Pancreas (tissue), 10 donors: Measurements from ENCODE around the gene SMYD3. TPM values are rescaled to one million over a fixed set of nuclear protein-coding genes. Genes with fewer than 3 reads are reported as not detected.

Experiments used
- ATAC-seq, 4 donors: fragments of 200-7000 bp; cut with Tn5 transposase; one replicate each; pipeline versions ENCODE4 v1.8.0 to v1.9.1; 2020; ENCODE audit warnings: mild to moderate bottlenecking in 4 of 4, moderate library complexity in 4 of 4
- DNase-seq, 6 donors: peaks; one replicate each; pipeline ENCODE4 v3.0.0-alpha.2; 2020
- FAIRE-seq: peaks from 2 replicates; lab custom pipeline; 2012; peaks lifted over from hg19 to GRCh38; lab: Jason Lieb, UNC
- H3K27ac ChIP-seq, 4 donors: fragments of 200-600 bp; sonication (generic); 1 replicate in 3 of 4; 2 replicates in 1 of 4; pipeline versions ENCODE4 v1.5.0 to v1.8.0; 2020
- H3K27me3 ChIP-seq, 4 donors: fragments of 200-600 bp; one replicate each; pipeline ENCODE4 v1.8.0; 2021
- H3K36me3 ChIP-seq, 3 donors: fragments of 200-600 bp; sonication (generic) in 1 of 3; one replicate each; pipeline versions ENCODE4 v1.5.0 to v1.8.0; 2020 to 2021
- H3K4me1 ChIP-seq, 3 donors: fragments of 200-600 bp; one replicate each; pipeline ENCODE4 v1.8.0; 2021
- H3K4me3 ChIP-seq, 4 donors: fragments of 200-600 bp; sonication (generic) in 2 of 4; one replicate each; pipeline versions ENCODE4 v1.5.0 to v1.8.0; 2020 to 2021
- H3K9me3 ChIP-seq, 4 donors: fragments of 200-600 bp; one replicate each; pipeline ENCODE4 v1.8.0; 2021
- whole genome bisulfite sequencing, 2 donors: extraction: QIAGEN DNeasy Blood & Tissue Kit; methylation state at CpG; one replicate each; pipeline ENCODE4 v1.1.7; 2013; 5-methylcytosine and 5-hydroxymethylcytosine counted together
- intact Hi-C, 3 donors: fragments of 100-400 bp; cut with DNase I; formaldehyde crosslinking; loops; one replicate each; pipeline versions ENCODE4 v1.11.1 to v1.14.2; 2022
- polyA plus RNA-seq, 2 donors: library from polyadenylated mRNA; stranded (reverse); fragments of 200-250 nt; gene quantifications; one replicate each; pipeline ENCODE4 v1.2.3, GENCODE V29; 2013
- total RNA-seq, 6 donors: library from RNA; stranded (reverse); fragmentation: NEBNext Ultra II Directional in 4 of 6; extraction: Animal tissue kit (Norgen Biotek cat#: 25700) in 4 of 6; gene quantifications; one replicate each; pipeline versions ENCODE4 v1.2.1 to v1.2.4, GENCODE V29; 2021 to 2023
- TF ChIP-seq, protein P1 (sequence below), 4 donors: fragments of 200-600 bp; sonication (generic) in 3 of 4; IDR thresholded peaks; one replicate each; pipeline versions ENCODE4 v1.5.0 to v1.8.0; 2021; ENCODE audit warnings: antibody characterized with exemption in 4 of 4
- donor health status: healthy with polysubstance abuse.
- donor health status: DM: no; HTN: no; CAD: no; lungs with moderate emphysema.
- donor health status: DM: no; HTN: no; CAD: no.
- donor health status: control.
- donor health status: control.
- donor health status: Bipolar disorder and iron deficiency.
- donor health status: DM: yes; HTN: yes; CAD: no.
- donor health status: DM: no; HTN: no; CAD: no.
- donor health status: DM: no; HTN: no; CAD: no.
- donor health status: DM: yes; HTN: yes; CAD: no.

The SMYD3 gene
- total and polyA plus RNA-seq, 8 donors: 4.6 to 10.5 (median 6.7) TPM

DNA sequence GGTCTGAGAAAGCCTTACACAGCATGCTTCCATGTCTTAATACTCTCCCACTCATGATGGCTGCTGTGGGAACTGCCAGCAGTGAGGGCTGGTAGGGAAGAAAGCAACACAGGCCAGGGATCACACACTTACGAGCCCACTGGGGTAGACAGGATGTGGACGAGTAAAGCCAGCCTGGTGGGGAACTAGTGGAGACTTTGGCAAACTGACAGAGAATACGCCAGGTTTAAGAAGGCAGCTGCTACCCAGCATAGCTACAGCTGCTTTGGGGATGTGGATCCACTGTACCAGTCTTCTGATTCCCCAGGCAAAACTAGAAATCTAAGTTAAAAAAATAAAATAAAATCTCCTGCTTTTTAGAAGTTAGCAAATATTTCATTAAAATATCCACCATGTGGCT, 664.0 kb downstream of the SMYD3 start:
- DNase-seq: no peak
- no peak for FAIRE-seq
- H3K4me3 ChIP-seq: no peak overlapping the region
- no peaks in the 10 kb centered on the region for H3K4me1 ChIP-seq
- no peaks in the 10 kb centered on the region for H3K27me3 ChIP-seq
- H3K36me3 ChIP-seq: no peaks in the 10 kb centered on the region
- no peak overlapping the region for H3K27ac ChIP-seq
- ATAC-seq: no peak
- 63 to 79% methylated on average over 3 of the region's 3 CpGs for WGBS, 2 donors
- no peaks in the 10 kb centered on the region for H3K9me3 ChIP-seq
- TF ChIP-seq, protein P1, sequence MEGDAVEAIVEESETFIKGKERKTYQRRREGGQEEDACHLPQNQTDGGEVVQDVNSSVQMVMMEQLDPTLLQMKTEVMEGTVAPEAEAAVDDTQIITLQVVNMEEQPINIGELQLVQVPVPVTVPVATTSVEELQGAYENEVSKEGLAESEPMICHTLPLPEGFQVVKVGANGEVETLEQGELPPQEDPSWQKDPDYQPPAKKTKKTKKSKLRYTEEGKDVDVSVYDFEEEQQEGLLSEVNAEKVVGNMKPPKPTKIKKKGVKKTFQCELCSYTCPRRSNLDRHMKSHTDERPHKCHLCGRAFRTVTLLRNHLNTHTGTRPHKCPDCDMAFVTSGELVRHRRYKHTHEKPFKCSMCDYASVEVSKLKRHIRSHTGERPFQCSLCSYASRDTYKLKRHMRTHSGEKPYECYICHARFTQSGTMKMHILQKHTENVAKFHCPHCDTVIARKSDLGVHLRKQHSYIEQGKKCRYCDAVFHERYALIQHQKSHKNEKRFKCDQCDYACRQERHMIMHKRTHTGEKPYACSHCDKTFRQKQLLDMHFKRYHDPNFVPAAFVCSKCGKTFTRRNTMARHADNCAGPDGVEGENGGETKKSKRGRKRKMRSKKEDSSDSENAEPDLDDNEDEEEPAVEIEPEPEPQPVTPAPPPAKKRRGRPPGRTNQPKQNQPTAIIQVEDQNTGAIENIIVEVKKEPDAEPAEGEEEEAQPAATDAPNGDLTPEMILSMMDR (IDR thresholded peaks at IDR 0.05): no peak
- intact Hi-C loops: no loop called here

DNA sequence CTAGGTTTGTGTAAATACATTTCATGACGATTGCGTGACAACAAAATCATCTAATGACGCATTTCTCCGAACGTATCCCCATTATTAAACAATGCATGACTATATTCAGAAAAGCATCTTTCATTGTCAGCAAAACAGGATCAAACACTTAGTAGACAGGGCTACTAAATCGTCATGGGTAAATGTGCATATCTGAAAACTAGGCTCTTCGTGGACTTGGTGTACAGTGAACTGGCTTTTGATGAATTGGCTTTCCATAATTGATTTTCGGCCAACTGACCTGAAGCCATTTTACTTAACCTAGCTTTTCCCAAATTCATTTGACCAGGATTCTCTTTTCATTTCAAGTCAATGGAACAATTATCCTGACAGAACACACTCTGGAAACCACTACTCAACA, 665.0 kb downstream of the SMYD3 start:
- TF ChIP-seq, protein P1 (IDR thresholded peaks at IDR 0.05): no peak
- H3K36me3 ChIP-seq: no peaks in the 10 kb centered on the region
- H3K4me3 ChIP-seq: no peak overlapping the region
- FAIRE-seq (no peak), ATAC-seq (no peak), DNase-seq (no peak)
- H3K9me3 ChIP-seq: no peaks in the 10 kb centered on the region
- H3K4me1 ChIP-seq: no peaks in the 10 kb centered on the region
- H3K27ac ChIP-seq: no peak overlapping the region
- no peaks in the 10 kb centered on the region for H3K27me3 ChIP-seq
- 82 to 86% methylated on average over 8 of the region's 8 CpGs for WGBS, 2 donors
- intact Hi-C loops: no loop called here

DNA sequence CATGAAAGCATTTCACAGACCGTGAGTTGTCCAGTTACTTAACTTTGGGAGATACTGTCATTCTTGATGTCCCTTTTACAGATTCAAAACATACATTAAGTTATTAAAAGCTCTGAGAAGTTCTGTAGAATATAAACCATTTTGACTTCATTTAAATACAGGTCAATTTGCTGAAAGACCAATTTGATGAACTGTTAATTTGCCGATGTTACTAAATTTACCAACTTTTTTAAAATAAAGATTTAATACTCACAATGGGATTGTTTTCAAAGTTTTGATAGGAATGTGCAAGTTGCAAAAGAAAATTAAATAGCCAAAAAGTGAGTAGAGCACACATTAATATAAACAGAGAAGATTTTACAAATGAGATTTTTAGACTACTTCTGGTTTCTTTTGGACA, 666.1 kb downstream of the SMYD3 start:
- Histone ChIP-seq H3K4me3 (no peak overlapping the region), H3K27me3 (no peaks in the 10 kb centered on the region), H3K4me1 (no peaks in the 10 kb centered on the region), H3K27ac (no peak overlapping the region), H3K9me3 (no peaks in the 10 kb centered on the region), H3K36me3 (no peaks in the 10 kb centered on the region)
- TF ChIP-seq, protein P1 (IDR thresholded peaks at IDR 0.05): no peak
- FAIRE-seq (no peak), ATAC-seq (no peak), DNase-seq (no peak)
- intact Hi-C loops: no loop called here
- 46 to 49% methylated on average over 2 of the region's 2 CpGs for WGBS, 2 donors

DNA sequence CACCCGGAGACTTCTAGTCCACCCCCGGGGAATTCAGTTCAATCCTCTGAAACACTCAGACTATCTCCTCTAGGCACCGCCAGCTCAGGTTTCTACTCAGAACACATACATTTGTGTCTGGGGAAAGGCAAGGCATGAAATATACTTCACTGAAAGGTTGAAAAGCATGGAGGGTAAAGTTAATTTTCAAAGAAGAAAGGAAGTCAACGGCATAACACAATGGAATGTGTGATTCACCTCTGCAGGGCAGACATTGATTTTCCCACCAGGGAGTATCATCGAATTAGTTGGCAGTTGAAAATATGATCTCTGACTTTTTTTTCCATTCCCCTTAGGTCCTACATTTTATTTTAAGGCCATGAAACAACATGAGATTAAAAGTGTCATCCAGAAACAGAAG, 669.4 kb downstream of the SMYD3 start:
- Histone ChIP-seq H3K27ac (no peak overlapping the region), H3K4me3 (no peak overlapping the region), H3K9me3 (no peaks in the 10 kb centered on the region), H3K36me3 (no peaks in the 10 kb centered on the region), H3K4me1 (no peaks in the 10 kb centered on the region), H3K27me3 (no peaks in the 10 kb centered on the region)
- WGBS, 2 donors: 60 to 61% methylated on average over 5 of the region's 5 CpGs
- ATAC-seq (no peak), DNase-seq (no peak), FAIRE-seq (no peak)
- TF ChIP-seq, protein P1 (IDR thresholded peaks at IDR 0.05): no peak
- intact Hi-C loops: no loop called here

DNA sequence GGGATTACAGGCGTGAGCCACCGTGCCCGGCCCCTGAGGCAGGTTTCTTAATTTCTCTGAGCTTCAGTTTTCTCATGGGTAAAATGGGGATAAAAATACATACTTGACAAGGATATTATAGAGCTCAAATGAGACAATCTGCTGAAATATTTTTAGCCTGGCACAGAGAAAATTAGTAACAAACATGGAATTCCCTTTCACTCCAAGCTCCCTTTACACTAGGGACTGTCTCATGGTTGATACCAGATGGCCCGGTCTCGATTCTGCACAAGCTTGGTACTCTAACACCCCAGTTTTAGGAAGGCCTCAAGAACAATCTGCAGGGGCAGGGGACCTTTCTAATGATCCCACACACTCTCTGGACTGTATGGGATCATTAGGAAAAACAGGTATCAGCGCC, 671.7 kb downstream of the SMYD3 start:
- ATAC-seq: no peak
- intact Hi-C loops: no loop called here
- no peaks in the 10 kb centered on the region for H3K4me1 ChIP-seq
- H3K27ac ChIP-seq: no peak overlapping the region
- H3K4me3 ChIP-seq: no peak overlapping the region
- no peak for DNase-seq
- H3K9me3 ChIP-seq: no peaks in the 10 kb centered on the region
- H3K36me3 ChIP-seq: no peaks in the 10 kb centered on the region
- no peak for FAIRE-seq
- H3K27me3 ChIP-seq: no peaks in the 10 kb centered on the region
- WGBS, 2 donors: 93 to 96% methylated on average over 6 of the region's 6 CpGs
- TF ChIP-seq, protein P1 (IDR thresholded peaks at IDR 0.05): no peak
